Skeletal muscle satellite cell (primary cell): ENCODE data around the gene SNCAIP.
"Not testable (repeated sequence)": the region's sequence is repeated elsewhere in the genome, so short reads cannot be mapped to it uniquely, and the experiment has no call there.

Experiments
- H3K27me3 ChIP-seq: 2 replicates; pipeline ENCODE4 v1.7.0; 2013; ENCODE audit warnings: low read length; ENCODE audit not compliant: control insufficient read depth, insufficient read depth
- H3K36me3 ChIP-seq: 2 replicates; pipeline ENCODE4 v1.7.0; 2013; ENCODE audit warnings: mild to moderate bottlenecking, control low read depth, low read length; ENCODE audit not compliant: insufficient read depth
- H3K4me1 ChIP-seq: 2 replicates; pipeline ENCODE4 v1.7.0; 2013; ENCODE audit warnings: low read length; ENCODE audit not compliant: control insufficient read depth, insufficient read depth
- H3K4me2 ChIP-seq: 2 replicates; pipeline ENCODE4 v1.7.0; 2013; ENCODE audit warnings: mild to moderate bottlenecking, low read length
- H3K4me3 ChIP-seq: 2 replicates; pipeline ENCODE4 v1.7.0; 2013; ENCODE audit warnings: low read length
- H3K9ac ChIP-seq: 2 replicates; pipeline ENCODE4 v1.7.0; 2013; ENCODE audit warnings: mild to moderate bottlenecking, low read depth, low read length, moderate library complexity
- H3K9me3 ChIP-seq: replicated peaks from 2 replicates; pipeline ENCODE4 v1.7.0; 2013; ENCODE audit warnings: mild to moderate bottlenecking, control low read depth, low read length

SNCAIP gene

GRCh38 chr5:122342256-122342655, 30.2 kb downstream of the SNCAIP start:
- no peak overlapping the region for H3K4me2 ChIP-seq
- no peaks in the 10 kb centered on the region for H3K9me3 ChIP-seq
- H3K9ac ChIP-seq: no peak overlapping the region
- no peak overlapping the region for H3K4me3 ChIP-seq
- peaks cover 7% of the 10 kb centered on the region for H3K4me1 ChIP-seq
- no peaks in the 10 kb centered on the region for H3K36me3 ChIP-seq
- no peaks in the 10 kb centered on the region for H3K27me3 ChIP-seq

DNA sequence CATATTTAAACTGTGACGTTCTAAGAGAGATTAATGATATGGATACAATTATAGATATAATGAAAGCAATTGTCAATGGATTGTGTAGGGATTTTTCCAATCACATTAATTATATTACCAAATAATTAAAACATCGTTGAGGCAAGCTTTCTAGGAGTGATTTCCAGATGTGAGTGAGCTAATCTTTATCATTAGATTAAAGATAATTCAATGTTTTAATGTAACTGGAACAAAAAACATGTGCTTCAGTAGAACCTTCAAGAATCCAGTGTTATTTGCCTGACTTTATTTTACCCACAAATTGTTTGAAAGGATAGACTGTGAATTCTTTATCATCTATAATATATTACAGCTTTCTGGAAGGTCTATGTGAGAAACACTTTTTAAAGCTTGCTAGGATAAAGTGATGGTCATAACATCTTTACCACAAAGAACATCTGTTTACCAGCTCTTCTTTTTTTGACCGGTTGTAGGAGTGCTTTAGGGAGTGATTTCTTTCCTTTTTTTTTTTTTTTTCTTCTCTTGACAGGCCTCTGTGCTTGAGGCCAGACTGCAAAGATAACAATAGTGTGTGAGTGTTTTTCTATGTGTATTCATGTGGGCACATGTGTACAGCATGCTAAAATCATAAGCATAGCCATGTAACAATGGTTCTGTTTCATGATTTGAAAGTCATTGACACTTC, 35.0 kb downstream of the SNCAIP start:
- H3K27me3 ChIP-seq: no peaks in the 10 kb centered on the region
- no peaks in the 10 kb centered on the region for H3K9me3 ChIP-seq
- no peak overlapping the region for H3K4me3 ChIP-seq
- no peak overlapping the region for H3K9ac ChIP-seq
- no peaks in the 10 kb centered on the region for H3K36me3 ChIP-seq
- no peak overlapping the region for H3K4me2 ChIP-seq
- H3K4me1 ChIP-seq: peaks cover 7% of the 10 kb centered on the region

GRCh38 chr5:122350496-122350895, 38.5 kb downstream of the SNCAIP start:
- Histone ChIP-seq H3K36me3 (no peaks in the 10 kb centered on the region), H3K9me3 (no peaks in the 10 kb centered on the region), H3K4me3 (no peak overlapping the region), H3K4me2 (no peak overlapping the region), H3K4me1 (no peaks in the 10 kb centered on the region), H3K9ac (no peak overlapping the region), H3K27me3 (no peaks in the 10 kb centered on the region)

- H3K9ac ChIP-seq: no peak overlapping the region
- no peaks in the 10 kb centered on the region for H3K9me3 ChIP-seq
- H3K4me2 ChIP-seq: no peak overlapping the region
- no peaks in the 10 kb centered on the region for H3K27me3 ChIP-seq
- H3K4me1 ChIP-seq: no peaks in the 10 kb centered on the region
- no peak overlapping the region for H3K4me3 ChIP-seq
- H3K36me3 ChIP-seq: no peaks in the 10 kb centered on the region
These were observed 39.5 kb downstream of the SNCAIP start for GRCh38 chr5:122351416-122352157.

- H3K9ac ChIP-seq: no peak overlapping the region
- H3K27me3 ChIP-seq: no peaks in the 10 kb centered on the region
- H3K4me2 ChIP-seq: no peak overlapping the region
- H3K36me3 ChIP-seq: no peaks in the 10 kb centered on the region
- no peak overlapping the region for H3K4me3 ChIP-seq
- H3K4me1 ChIP-seq: no peaks in the 10 kb centered on the region
- H3K9me3 ChIP-seq: no peaks in the 10 kb centered on the region
These were observed 40.3 kb downstream of the SNCAIP start for GRCh38 chr5:122352331-122352730.

DNA sequence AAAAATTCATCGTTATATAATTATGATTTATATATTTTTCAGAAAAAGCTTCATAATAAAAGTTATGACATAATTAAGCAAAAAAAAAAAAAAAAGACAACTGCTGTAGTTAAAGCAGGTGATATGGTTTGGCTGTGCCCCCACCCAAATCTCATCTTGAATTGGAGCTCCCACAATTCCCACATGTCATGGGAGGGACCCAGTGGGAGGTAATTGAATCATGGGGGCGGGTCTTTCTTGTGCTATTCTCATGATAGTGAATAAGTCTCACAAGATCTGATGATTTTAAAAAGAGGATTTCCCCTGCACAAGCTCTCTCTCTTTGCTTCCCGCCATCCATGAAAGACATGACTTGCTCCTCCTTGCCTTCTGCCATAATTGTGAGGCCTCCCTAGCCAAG, 41.3 kb downstream of the SNCAIP start:
- not testable (repeated sequence) for H3K9ac ChIP-seq, H3K4me2 ChIP-seq, H3K36me3 ChIP-seq, H3K4me1 ChIP-seq, H3K4me3 ChIP-seq, H3K27me3 ChIP-seq, H3K9me3 ChIP-seq

DNA sequence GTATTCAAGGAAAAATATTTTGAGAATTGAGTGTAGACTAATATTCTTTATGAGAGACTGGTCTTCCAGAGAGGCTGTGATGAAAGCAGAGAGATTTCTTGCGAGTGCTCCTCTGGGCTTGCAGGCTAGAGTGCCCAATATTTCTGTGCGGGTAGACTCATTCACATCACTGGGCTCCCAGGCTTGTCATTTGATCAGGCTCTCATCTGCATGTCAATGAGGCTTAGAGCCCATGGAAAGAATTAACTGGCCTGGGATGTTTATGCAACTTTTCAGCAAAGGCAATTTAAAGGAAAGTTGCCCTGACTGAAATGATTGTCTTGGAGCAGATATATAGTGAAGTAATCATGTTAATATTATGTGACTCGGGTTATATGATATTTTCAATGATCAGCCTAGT, 42.3 kb downstream of the SNCAIP start:
- no peaks in the 10 kb centered on the region for H3K4me1 ChIP-seq
- no peaks in the 10 kb centered on the region for H3K36me3 ChIP-seq
- H3K4me3 ChIP-seq: no peak overlapping the region
- H3K27me3 ChIP-seq: no peaks in the 10 kb centered on the region
- no peaks in the 10 kb centered on the region for H3K9me3 ChIP-seq
- no peak overlapping the region for H3K4me2 ChIP-seq
- no peak overlapping the region for H3K9ac ChIP-seq

DNA sequence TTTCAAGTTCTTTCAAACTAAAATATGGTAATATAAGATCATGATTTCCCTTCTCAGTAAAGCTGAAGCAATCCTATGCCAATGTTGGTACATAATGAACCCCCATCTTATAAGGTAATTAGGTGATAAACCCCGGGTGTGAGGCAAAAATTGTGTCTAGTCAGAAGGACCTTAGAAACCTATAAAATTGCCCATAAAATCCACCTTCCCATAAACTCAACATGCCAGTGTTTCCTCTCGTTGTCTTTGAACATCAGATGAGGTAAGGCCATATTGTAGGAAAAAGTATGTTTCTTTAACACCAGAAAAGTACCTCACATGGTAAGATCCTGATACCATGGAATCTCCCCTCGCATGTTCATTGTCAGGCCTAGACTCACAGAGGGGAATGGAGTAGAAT, 43.3 kb downstream of the SNCAIP start:
- H3K36me3 ChIP-seq: no peaks in the 10 kb centered on the region
- H3K4me3 ChIP-seq: no peak overlapping the region
- no peaks in the 10 kb centered on the region for H3K4me1 ChIP-seq
- H3K9ac ChIP-seq: no peak overlapping the region
- H3K9me3 ChIP-seq: no peaks in the 10 kb centered on the region
- no peaks in the 10 kb centered on the region for H3K27me3 ChIP-seq
- no peak overlapping the region for H3K4me2 ChIP-seq

GRCh38 chr5:122356855-122357254, 44.8 kb downstream of the SNCAIP start:
- H3K9me3 ChIP-seq: no peaks in the 10 kb centered on the region
- no peaks in the 10 kb centered on the region for H3K36me3 ChIP-seq
- no peak overlapping the region for H3K4me3 ChIP-seq
- H3K4me2 ChIP-seq: no peak overlapping the region
- H3K4me1 ChIP-seq: no peaks in the 10 kb centered on the region
- no peaks in the 10 kb centered on the region for H3K27me3 ChIP-seq
- no peak overlapping the region for H3K9ac ChIP-seq

GRCh38 chr5:122358372-122358979, 46.4 kb downstream of the SNCAIP start:
- Histone ChIP-seq H3K4me1 (no peaks in the 10 kb centered on the region), H3K9ac (no peak overlapping the region), H3K36me3 (no peaks in the 10 kb centered on the region), H3K9me3 (no peaks in the 10 kb centered on the region), H3K4me2 (no peak overlapping the region), H3K4me3 (no peak overlapping the region), H3K27me3 (no peaks in the 10 kb centered on the region)

DNA sequence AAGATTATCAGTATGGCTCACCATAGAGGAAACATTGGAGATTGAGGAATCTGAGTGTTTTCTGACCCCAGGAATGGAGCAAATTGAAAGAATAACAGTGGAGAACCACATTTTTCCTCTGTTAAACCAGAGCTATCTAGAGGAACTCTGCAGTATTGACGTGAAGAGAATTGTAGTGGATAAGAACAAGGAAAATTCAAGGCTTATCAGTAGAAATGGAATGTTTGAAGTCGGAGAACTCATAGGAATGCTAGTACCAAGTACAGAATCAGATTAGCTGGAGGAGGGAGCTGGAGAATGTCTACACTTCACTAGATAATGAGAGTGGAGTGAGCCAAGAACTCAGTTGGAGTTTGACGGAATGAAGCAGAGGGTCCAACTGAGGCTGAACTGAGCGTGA, 50.3 kb downstream of the SNCAIP start:
- no peaks in the 10 kb centered on the region for H3K27me3 ChIP-seq
- no peak overlapping the region for H3K9ac ChIP-seq
- no peaks in the 10 kb centered on the region for H3K36me3 ChIP-seq
- no peaks in the 10 kb centered on the region for H3K4me1 ChIP-seq
- no peaks in the 10 kb centered on the region for H3K9me3 ChIP-seq
- H3K4me2 ChIP-seq: no peak overlapping the region
- H3K4me3 ChIP-seq: no peak overlapping the region

- no peak overlapping the region for H3K4me2 ChIP-seq
- no peaks in the 10 kb centered on the region for H3K9me3 ChIP-seq
- H3K9ac ChIP-seq: no peak overlapping the region
- H3K27me3 ChIP-seq: no peaks in the 10 kb centered on the region
- H3K4me3 ChIP-seq: no peak overlapping the region
- no peaks in the 10 kb centered on the region for H3K4me1 ChIP-seq
- no peaks in the 10 kb centered on the region for H3K36me3 ChIP-seq
These were observed 51.6 kb downstream of the SNCAIP start for GRCh38 chr5:122363623-122364022.
